HG02943 (cell line): ENCODE data around the gene CRACR2B.

ENCODE experiments used
- ATAC-seq: cut with Tn5 transposase; IDR thresholded peaks from one replicate; pipeline ENCODE4 v1.9.1; 2021; ENCODE audit warnings: mild to moderate bottlenecking, low read depth, moderate library complexity; ENCODE audit not compliant: unreplicated experiment

The CRACR2B gene

GRCh38 chr11:794013-794765 lies 33.5 kb upstream of the CRACR2B start:
- ATAC-seq: no peak

GRCh38 chr11:794766-795633 lies 32.7 kb upstream of the CRACR2B start:
- no peak for ATAC-seq

- no peak for ATAC-seq
These were observed 31.8 kb upstream of the CRACR2B start for GRCh38 chr11:795634-796564.

GRCh38 chr11:796565-797295 lies 31.0 kb upstream of the CRACR2B start:
- no peak for ATAC-seq

- ATAC-seq: peak; percentile 36
These were observed 30.2 kb upstream of the CRACR2B start for GRCh38 chr11:797296-798092.

- peak; percentile 54 for ATAC-seq
These were observed 29.5 kb upstream of the CRACR2B start, which contains the start of gene SLC25A22 for GRCh38 chr11:798093-798713. SLC25A22 (minus strand) TSS chr11:798281; CDS start chr11:795006, 3,275 bp downstream.

- no peak for ATAC-seq
These were observed 27.9 kb upstream of the CRACR2B start for GRCh38 chr11:799641-800316.

- ATAC-seq: no peak
These were observed 27.2 kb upstream of the CRACR2B start for GRCh38 chr11:800473-800872.

GRCh38 chr11:801097-801780 lies 26.5 kb upstream of the CRACR2B start:
- ATAC-seq: no peak

- ATAC-seq: no peak
These were observed 25.6 kb upstream of the CRACR2B start for GRCh38 chr11:802018-802617.

GRCh38 chr11:802693-803466 lies 24.8 kb upstream of the CRACR2B start:
- no peak for ATAC-seq

GRCh38 chr11:803467-803742 lies 24.3 kb upstream of the CRACR2B start:
- ATAC-seq: no peak

GRCh38 chr11:803770-804598 lies 23.7 kb upstream of the CRACR2B start:
- no peak for ATAC-seq

- no peak for ATAC-seq
These were observed 23.1 kb upstream of the CRACR2B start for GRCh38 chr11:804599-804964.

- no peak for ATAC-seq
These were observed 19.1 kb upstream of the CRACR2B start for GRCh38 chr11:808427-809286.
